MM.1S (cell line): ENCODE measurements around the gene NAA20.

Experiments
- DNase-seq: peaks from one replicate; pipeline ENCODE4 v3.0.0-alpha.2; 2015
- H2AFZ ChIP-seq: fragments of 300-600 bp; sonication (generic); 2 replicates; pipeline ENCODE4 v1.6.0; 2016; ENCODE audit warnings: antibody characterized with exemption, low read length
- H3F3A ChIP-seq: fragments of 300-600 bp; sonication (generic); 2 replicates; pipeline ENCODE4 v1.6.1; 2016; ENCODE audit warnings: mild to moderate bottlenecking, antibody characterized with exemption, low read length, moderate library complexity, mixed read lengths; ENCODE audit not compliant: insufficient read depth
- H3K27ac ChIP-seq: fragments of 300-600 bp; sonication (generic); 2 replicates; pipeline ENCODE4 v1.5.1; 2016; ENCODE audit warnings: mild to moderate bottlenecking, low read length
- H3K27me3 ChIP-seq: fragments of 300-600 bp; sonication (generic); replicated peaks from 2 replicates; pipeline ENCODE4 v1.6.0; 2016; ENCODE audit warnings: low read length; ENCODE audit not compliant: insufficient read depth
- H3K36me3 ChIP-seq: fragments of 300-600 bp; sonication (generic); replicated peaks from 2 replicates; pipeline ENCODE4 v1.6.1; 2016; ENCODE audit warnings: mild to moderate bottlenecking, low read length, mixed read lengths; ENCODE audit not compliant: insufficient read depth
- H3K4me1 ChIP-seq: fragments of 300-600 bp; sonication (generic); 2 replicates; pipeline ENCODE4 v1.6.1; 2016; ENCODE audit warnings: low read length, mixed read lengths
- H3K4me2 ChIP-seq: fragments of 300-600 bp; sonication (generic); 2 replicates; pipeline ENCODE4 v1.6.0; 2016; ENCODE audit warnings: low read depth, low read length
- H3K4me3 ChIP-seq: fragments of 300-600 bp; sonication (generic); 2 replicates; pipeline ENCODE4 v1.5.1; 2016; ENCODE audit warnings: low read length, mixed read lengths
- H3K79me2 ChIP-seq: fragments of 300-600 bp; sonication (generic); 2 replicates; pipeline ENCODE4 v1.6.1; 2016; ENCODE audit warnings: mixed run types, low read length, mixed read lengths
- H3K9ac ChIP-seq: fragments of 300-600 bp; sonication (generic); 2 replicates; pipeline ENCODE4 v1.6.1; 2016; ENCODE audit warnings: low read length, mixed read lengths
- H3K9me2 ChIP-seq: fragments of 300-600 bp; sonication (generic); replicated peaks from 2 replicates; pipeline ENCODE4 v1.6.1; 2016; ENCODE audit warnings: mild to moderate bottlenecking, low read length, mixed read lengths; ENCODE audit not compliant: insufficient read depth
- H3K9me3 ChIP-seq: fragments of 300-600 bp; sonication (generic); replicated peaks from 2 replicates; pipeline ENCODE4 v1.6.1; 2016; ENCODE audit warnings: mild to moderate bottlenecking, low read length, mixed read lengths; ENCODE audit not compliant: insufficient read depth
- H4K20me1 ChIP-seq: fragments of 300-600 bp; sonication (generic); 2 replicates; pipeline ENCODE4 v1.6.1; 2016; ENCODE audit warnings: mild to moderate bottlenecking, low read length, moderate library complexity, mixed read lengths; ENCODE audit not compliant: insufficient read depth
- CTCF ChIP-seq: fragments of 300-600 bp; sonication (generic); IDR thresholded peaks from 2 replicates; pipeline ENCODE4 v1.5.1; 2016; ENCODE audit warnings: antibody characterized with exemption, low read length, mixed read lengths
- EZH2 ChIP-seq: fragments of 300-600 bp; sonication (generic); optimal IDR thresholded peaks from 2 replicates; pipeline ENCODE3; 2017; ENCODE audit warnings: low read depth, mild to moderate bottlenecking, antibody characterized with exemption, low read length, mixed read lengths
- EZH2phosphoT487 ChIP-seq: fragments of 300-600 bp; sonication (generic); IDR thresholded peaks from 2 replicates; pipeline ENCODE4 v1.6.1; 2018; ENCODE audit warnings: antibody characterized with exemption, low read length

NAA20 gene

GRCh38 chr20:20017001-20017843 is at the start of gene NAA20:
NAA20 (plus strand) TSS chr20:20017362; CDS start chr20:20017397, 35 bp downstream.
- peaks cover 39% of the 10 kb centered on the region for H3K4me1 ChIP-seq

GRCh38 chr20:19967445-19967844 is 49.7 kb upstream of the NAA20 start:
- Histone ChIP-seq H3K4me2 (no peak overlapping the region), H3K36me3 (no peaks in the 10 kb centered on the region)

More at GRCh38 chr20:20017001-20017843, at the start of gene NAA20:
- Histone ChIP-seq H3K9ac (peak within 1 kb of the TSS; percentile 86), H3K9me3 (no peaks in the 10 kb centered on the region), H3K27me3 (no peaks in the 10 kb centered on the region), H3K36me3 (no peaks in the 10 kb centered on the region), H3F3A (peaks cover 13% of the 10 kb centered on the region), H3K27ac (peak within 1 kb of the TSS; percentile 43; the same call in 1 of the 2 replicates), H3K9me2 (no peaks in the 10 kb centered on the region), H4K20me1 (0 out of 2 replicates have a peak, but pooled peaks cover 5% of the 10 kb centered on the region), H3K4me3 (peak within 1 kb of the TSS; percentile 83), H2AFZ (peak within 1 kb of the TSS; percentile 75), H3K79me2 (peaks cover 50% of the 10 kb centered on the region), H3K4me2 (peak within 1 kb of the TSS; percentile 68)
- peak; percentile 95 for DNase-seq
- TF ChIP-seq EZH2, result no peak
- peak; percentile 57 for TF ChIP-seq CTCF

GRCh38 chr20:19968028-19968427 is 49.1 kb upstream of the NAA20 start:
- Histone ChIP-seq H2AFZ (no peak overlapping the region), H3K4me3 (no peak overlapping the region), H3K36me3 (no peaks in the 10 kb centered on the region), H3K27ac (no peak overlapping the region), H3K9me2 (no peaks in the 10 kb centered on the region), H3K4me1 (peaks cover 16% of the 10 kb centered on the region), H3F3A (peaks cover 7% of the 10 kb centered on the region; the same call in 1 of the 2 replicates), H3K79me2 (no peaks in the 10 kb centered on the region), H3K4me2 (no peak overlapping the region; the same call in 1 of the 2 replicates), H4K20me1 (no peaks in the 10 kb centered on the region; the same call in 1 of the 2 replicates), H3K27me3 (peaks cover 81% of the 10 kb centered on the region), H3K9me3 (no peaks in the 10 kb centered on the region), H3K9ac (no peak overlapping the region)
- no peak for DNase-seq
- TF ChIP-seq CTCF (no peak), EZH2phosphoT487 (no peak), EZH2 (no peak)

More at GRCh38 chr20:19967445-19967844, 49.7 kb upstream of the NAA20 start:
- Histone ChIP-seq H3K27ac (no peak overlapping the region), H3K9me2 (no peaks in the 10 kb centered on the region), H3K9me3 (no peaks in the 10 kb centered on the region), H3K9ac (no peak overlapping the region), H3F3A (peaks cover 7% of the 10 kb centered on the region; the same call in 1 of the 2 replicates), H3K79me2 (no peaks in the 10 kb centered on the region), H3K4me1 (peaks cover 16% of the 10 kb centered on the region), H3K4me3 (no peak overlapping the region), H3K27me3 (peaks cover 78% of the 10 kb centered on the region), H2AFZ (no peak overlapping the region), H4K20me1 (no peaks in the 10 kb centered on the region; the same call in 1 of the 2 replicates)
- DNase-seq, result no peak
- TF ChIP-seq EZH2 (no peak), CTCF (no peak), EZH2phosphoT487 (no peak)
